Skeletal muscle tissue (tissue), 4 donors: ENCODE results near the gene HYOU1. TPM values are rescaled to one million over a fixed set of nuclear protein-coding genes. Genes with fewer than 3 reads are reported as not detected.

Source experiments
- H3K27ac ChIP-seq: one replicate; pipeline ENCODE4 v1.7.0; 2013; ENCODE audit warnings: mild to moderate bottlenecking, low read depth, low read length, inconsistent platforms
- H3K27me3 ChIP-seq, 3 donors: one replicate each; pipeline ENCODE4 v1.7.0; 2013; ENCODE audit warnings: low read length in 3 of 3; ENCODE audit not compliant: control insufficient read depth in 3 of 3, insufficient read depth in 3 of 3
- H3K36me3 ChIP-seq, 3 donors: one replicate each; pipeline ENCODE4 v1.7.0; 2013; ENCODE audit warnings: low read length in 3 of 3; ENCODE audit not compliant: control insufficient read depth in 3 of 3, insufficient read depth in 3 of 3
- H3K4me1 ChIP-seq, 3 donors: one replicate each; pipeline ENCODE4 v1.7.0; 2013; ENCODE audit warnings: low read length in 3 of 3, mild to moderate bottlenecking in 3 of 3; ENCODE audit not compliant: control insufficient read depth in 3 of 3, insufficient read depth in 3 of 3
- H3K4me3 ChIP-seq, 3 donors: one replicate each; pipeline ENCODE4 v1.7.0; 2013; ENCODE audit warnings: low read length in 3 of 3
- H3K9ac ChIP-seq, 3 donors: one replicate each; pipeline ENCODE4 v1.7.0; 2013; ENCODE audit warnings: low read length in 3 of 3, mild to moderate bottlenecking in 3 of 3, moderate library complexity in 2 of 3, low read depth in 1 of 3
- H3K9me3 ChIP-seq, 3 donors: one replicate each; pipeline ENCODE4 v1.7.0; 2013; ENCODE audit warnings: low read length in 3 of 3; ENCODE audit not compliant: control insufficient read depth in 3 of 3
- total RNA-seq: library from RNA; depleted of rRNA; stranded (reverse); fragments of >200 nt; gene quantifications from one replicate; pipeline ENCODE4 v1.2.3, GENCODE V29; 2014
- donor health status: Osteomylitis.

HYOU1 gene
- total RNA-seq, 1 donor from 2014 or later = 23.0 TPM

GRCh38 chr11:119014209-119014924, 42.6 kb downstream of the HYOU1 start:
- Histone ChIP-seq H3K36me3 (peaks cover 41 to 62% (median 49%) of the 10 kb centered on the region in 3 donors), H3K4me1 (peaks cover 14 to 27% (median 19%) of the 10 kb centered on the region in 3 donors), H3K27me3 (no peaks in the 10 kb centered on the region), H3K9me3 (no peaks in the 10 kb centered on the region), H3K4me3 (no peak overlapping the region), H3K27ac (no peak overlapping the region), H3K9ac (no peak overlapping the region)

GRCh38 chr11:119012629-119013170, 44.3 kb downstream of the HYOU1 start:
- Histone ChIP-seq H3K9me3 (no peaks in the 10 kb centered on the region), H3K9ac (no peak overlapping the region), H3K27me3 (no peaks in the 10 kb centered on the region), H3K4me1 (peaks cover 10 to 17% (median 16%) of the 10 kb centered on the region in 3 donors), H3K4me3 (no peak overlapping the region), H3K36me3 (peaks cover 39 to 68% (median 56%) of the 10 kb centered on the region in 3 donors), H3K27ac (no peak overlapping the region)

GRCh38 chr11:119011476-119012053, 45.4 kb downstream of the HYOU1 start:
- Histone ChIP-seq H3K4me3 (no peak overlapping the region), H3K9ac (no peak overlapping the region), H3K27ac (no peak overlapping the region), H3K27me3 (no peaks in the 10 kb centered on the region), H3K36me3 (peaks cover 39 to 70% (median 62%) of the 10 kb centered on the region in 3 donors), H3K4me1 (peaks cover 4 to 9% (median 7%) of the 10 kb centered on the region in 3 donors), H3K9me3 (no peaks in the 10 kb centered on the region)

- Histone ChIP-seq H3K4me1 (no peaks in the 10 kb centered on the region), H3K9me3 (no peaks in the 10 kb centered on the region), H3K4me3 (no peak overlapping the region), H3K27me3 (no peaks in the 10 kb centered on the region), H3K27ac (no peak overlapping the region), H3K9ac (no peak overlapping the region), H3K36me3 (peaks cover 14 to 44% (median 26%) of the 10 kb centered on the region in 3 donors)
These were observed 50.3 kb downstream of the HYOU1 start for GRCh38 chr11:119006656-119007055.

- H3K27ac ChIP-seq = no peak overlapping the region
- H3K27me3 ChIP-seq = no peaks in the 10 kb centered on the region
- H3K9me3 ChIP-seq = no peaks in the 10 kb centered on the region
- no peak overlapping the region for H3K9ac ChIP-seq
- peaks cover 13 to 25% (median 19%) of the 10 kb centered on the region in 3 donors for H3K36me3 ChIP-seq
- H3K4me3 ChIP-seq = no peak overlapping the region
- H3K4me1 ChIP-seq = peaks cover 20 to 33% (median 30%) of the 10 kb centered on the region in 3 donors
These were observed 56.1 kb downstream of the HYOU1 start for GRCh38 chr11:119000906-119001305.

- Histone ChIP-seq H3K4me3 (peak overlapping the region; percentile 100), H3K9ac (peak overlapping the region; percentile 91 to 95 (median 92)), H3K36me3 (peaks cover 13 to 20% (median 16%) of the 10 kb centered on the region in 3 donors), H3K27ac (peak overlapping the region; percentile 80), H3K9me3 (no peaks in the 10 kb centered on the region), H3K4me1 (peaks cover 20 to 33% (median 30%) of the 10 kb centered on the region in 3 donors), H3K27me3 (no peaks in the 10 kb centered on the region)
These were observed 58.2 kb downstream of the HYOU1 start for GRCh38 chr11:118998822-118999221.

GRCh38 chr11:118998388-118998717, 58.7 kb downstream of the HYOU1 start:
- Histone ChIP-seq H3K4me1 (peaks cover 20 to 33% (median 30%) of the 10 kb centered on the region in 3 donors), H3K27me3 (no peaks in the 10 kb centered on the region), H3K4me3 (peak overlapping the region; percentile 100), H3K9me3 (no peaks in the 10 kb centered on the region), H3K9ac (peak overlapping the region; percentile 91 to 95 (median 92)), H3K36me3 (peaks cover 13 to 20% (median 15%) of the 10 kb centered on the region in 3 donors), H3K27ac (peak overlapping the region; percentile 80)

- Histone ChIP-seq H3K36me3 (peaks cover 11 to 16% (median 13%) of the 10 kb centered on the region in 3 donors), H3K9me3 (no peaks in the 10 kb centered on the region), H3K4me3 (peak within 1 kb of the TSS; percentile 100), H3K9ac (peak within 1 kb of the TSS; percentile 91 to 95 (median 92)), H3K4me1 (peaks cover 20 to 33% (median 30%) of the 10 kb centered on the region in 3 donors), H3K27ac (peak within 1 kb of the TSS; percentile 80), H3K27me3 (no peaks in the 10 kb centered on the region)
These were observed 59.2 kb downstream of the HYOU1 start, which contains the start of gene CENATAC for GRCh38 chr11:118997627-118998387. TSS of gene CENATAC (plus strand) at chr11:118998138. CDS start at chr11:118998198, 60 bp downstream.

GRCh38 chr11:118996926-118997626, 59.9 kb downstream of the HYOU1 start:
- H3K27ac ChIP-seq = peak overlapping the region; percentile 80
- H3K27me3 ChIP-seq = no peaks in the 10 kb centered on the region
- H3K4me3 ChIP-seq = peak overlapping the region; percentile 100
- peak overlapping the region; percentile 88 to 95 (median 92) for H3K9ac ChIP-seq
- H3K36me3 ChIP-seq = peaks cover 9 to 15% (median 13%) of the 10 kb centered on the region in 3 donors
- no peaks in the 10 kb centered on the region for H3K9me3 ChIP-seq
- H3K4me1 ChIP-seq = peaks cover 20 to 33% (median 30%) of the 10 kb centered on the region in 3 donors
